OCI-LY3 (cell line): Measurements from ENCODE around the gene CFB.

Experiments
- EZH2phosphoT487 ChIP-seq: fragments of 200-600 bp; shearing (Covaris generic); IDR thresholded peaks from 2 replicates; pipeline ENCODE4 v1.6.1; 2018; ENCODE audit warnings: antibody characterized with exemption, mixed run types, low read depth
- TF ChIP-seq, protein P1 (sequence below): fragments of 200-600, 300-600 bp; sonication (generic); IDR thresholded peaks from 2 replicates; pipeline ENCODE4 v1.5.1; 2014; ENCODE audit warnings: antibody characterized with exemption, low read length, low read depth

DNA sequence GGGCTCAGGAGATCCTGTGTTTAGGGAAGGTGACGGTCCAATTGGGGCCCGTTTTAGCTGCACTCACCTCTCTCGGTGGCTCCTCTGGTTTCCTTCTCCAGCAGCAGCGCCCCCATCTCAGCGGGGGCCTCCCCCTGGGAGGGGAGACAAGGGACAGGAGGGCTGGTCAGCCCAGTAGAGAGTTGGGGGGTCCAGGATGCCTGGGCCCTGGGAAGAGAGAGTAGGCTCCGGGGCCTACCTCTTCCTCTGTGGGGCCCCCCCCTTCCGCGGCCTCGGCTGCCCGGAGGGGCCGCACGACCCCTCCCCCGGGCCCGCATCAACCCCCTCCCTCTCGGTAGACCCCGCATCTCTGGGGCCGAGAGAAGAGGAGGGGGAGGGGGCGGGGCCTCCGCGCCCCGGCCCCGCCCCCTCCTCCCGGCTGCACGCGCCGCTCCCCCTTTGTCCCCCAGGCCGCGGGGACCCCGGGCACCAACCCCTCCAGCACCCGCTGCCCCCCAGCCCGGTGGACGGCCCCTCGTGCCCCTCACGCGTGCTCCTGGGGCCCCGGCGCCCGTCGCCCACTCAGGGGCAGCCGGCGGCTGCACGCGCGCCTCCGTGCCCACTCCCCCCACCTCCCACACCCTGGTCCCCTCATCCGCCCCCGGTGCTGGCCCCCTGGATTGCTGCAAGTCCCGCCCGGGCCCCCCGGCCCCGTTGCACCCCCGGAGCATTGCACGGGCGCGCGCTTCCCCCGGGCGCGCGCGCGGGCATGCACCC lies 48.9 kb upstream of the CFB start:
- TF ChIP-seq, protein P1, sequence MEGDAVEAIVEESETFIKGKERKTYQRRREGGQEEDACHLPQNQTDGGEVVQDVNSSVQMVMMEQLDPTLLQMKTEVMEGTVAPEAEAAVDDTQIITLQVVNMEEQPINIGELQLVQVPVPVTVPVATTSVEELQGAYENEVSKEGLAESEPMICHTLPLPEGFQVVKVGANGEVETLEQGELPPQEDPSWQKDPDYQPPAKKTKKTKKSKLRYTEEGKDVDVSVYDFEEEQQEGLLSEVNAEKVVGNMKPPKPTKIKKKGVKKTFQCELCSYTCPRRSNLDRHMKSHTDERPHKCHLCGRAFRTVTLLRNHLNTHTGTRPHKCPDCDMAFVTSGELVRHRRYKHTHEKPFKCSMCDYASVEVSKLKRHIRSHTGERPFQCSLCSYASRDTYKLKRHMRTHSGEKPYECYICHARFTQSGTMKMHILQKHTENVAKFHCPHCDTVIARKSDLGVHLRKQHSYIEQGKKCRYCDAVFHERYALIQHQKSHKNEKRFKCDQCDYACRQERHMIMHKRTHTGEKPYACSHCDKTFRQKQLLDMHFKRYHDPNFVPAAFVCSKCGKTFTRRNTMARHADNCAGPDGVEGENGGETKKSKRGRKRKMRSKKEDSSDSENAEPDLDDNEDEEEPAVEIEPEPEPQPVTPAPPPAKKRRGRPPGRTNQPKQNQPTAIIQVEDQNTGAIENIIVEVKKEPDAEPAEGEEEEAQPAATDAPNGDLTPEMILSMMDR = no peak
- TF ChIP-seq EZH2phosphoT487 = no peak
